Activated CD8-positive, alpha-beta T cell treated with anti-CD3 and anti-CD28 coated beads, Interleukin-2, amount 10 ng/mL, durations not matched to agents 7 days and 5 days (primary cell): ENCODE data around the gene DUS4L. TPM values are rescaled to one million over a fixed set of nuclear protein-coding genes. Genes with fewer than 3 reads are reported as not detected.
A peak's percentile ranks its signal among the peaks of the same experiment; 100 is the strongest.

Experiments
- ATAC-seq: fragments of 150-1000 bp; cut with Tn5 transposase; one replicate; pipeline ENCODE4 v1.10.0; 2021; ENCODE audit warnings: moderate library complexity
- CTCF ChIA-PET: fragments of 350-600 bp; sonication (Branson Sonifier 250); formaldehyde crosslinking; loops from one replicate; lab custom pipeline; 2021; ENCODE audit warnings: antibody characterized with exemption; lab: Charles Lee
- POLR2A ChIA-PET: fragments of 350-600 bp; sonication (Branson Sonifier 250); formaldehyde crosslinking; loops from one replicate; lab custom pipeline; 2021; ENCODE audit warnings: antibody characterized with exemption; lab: Charles Lee
- DNase-seq: peaks from one replicate; pipeline ENCODE4 v3.0.0-alpha.2; 2020
- H3K27ac Mint-ChIP-seq: one replicate; pipeline ENCODE4 v1.8.0; 2021; ENCODE audit warnings: mild to moderate bottlenecking, mixed read lengths
- H3K27me3 Mint-ChIP-seq: one replicate; pipeline ENCODE4 v1.8.0; 2021; ENCODE audit warnings: low read depth, mixed read lengths
- H3K36me3 Mint-ChIP-seq: one replicate; pipeline ENCODE4 v1.8.0; 2021; ENCODE audit warnings: low read depth, mixed read lengths
- H3K4me1 Mint-ChIP-seq: one replicate; pipeline ENCODE4 v1.8.0; 2021; ENCODE audit warnings: low read depth, mixed read lengths
- H3K4me3 Mint-ChIP-seq: one replicate; pipeline ENCODE4 v1.8.0; 2021; ENCODE audit warnings: mild to moderate bottlenecking, mixed read lengths
- H3K9me3 Mint-ChIP-seq: one replicate; pipeline ENCODE4 v1.8.0; 2022; ENCODE audit warnings: mixed read lengths; ENCODE audit not compliant: insufficient read depth
- total RNA-seq, 2 experiments: library from RNA; stranded (reverse); gene quantifications; one replicate each; pipeline ENCODE4 v1.2.3, GENCODE V29; 2021

The DUS4L gene
- total RNA-seq, 2 experiments from 2014 or later: 10.3 to 11.1 TPM

GRCh38 chr7:107581387-107582013, 17.7 kb downstream of the DUS4L start:
- CTCF ChIA-PET: no interaction called here
- POLR2A ChIA-PET: interaction anchor here (0.8 kb wide), 1 partner anchor 18 kb away, joined by 6 read pairs; the partner anchor contains the start of genes COG5 and DUS4L
- H3K27ac Mint-ChIP-seq: no peak overlapping the region
- H3K27me3 Mint-ChIP-seq: no peaks in the 10 kb centered on the region
- H3K36me3 Mint-ChIP-seq: peaks cover 22% of the 10 kb centered on the region
- ATAC-seq (no peak), DNase-seq (no peak)
- H3K4me3 Mint-ChIP-seq: peak overlapping the region; percentile 90
- H3K9me3 Mint-ChIP-seq: no peaks in the 10 kb centered on the region
- H3K4me1 Mint-ChIP-seq: peaks cover 22% of the 10 kb centered on the region

GRCh38 chr7:107582875-107583274, 19.1 kb downstream of the DUS4L start:
- CTCF ChIA-PET: interaction anchor here (1.1 kb wide), 1 partner anchor 78 kb away, joined by 3 read pairs; the partner anchor contains the start of gene SLC26A4
- no peaks in the 10 kb centered on the region for H3K9me3 Mint-ChIP-seq
- H3K27ac Mint-ChIP-seq: no peak overlapping the region
- H3K4me1 Mint-ChIP-seq: peaks cover 22% of the 10 kb centered on the region
- ATAC-seq (no peak), DNase-seq (no peak)
- POLR2A ChIA-PET: interaction anchor here (1.1 kb wide), 1 partner anchor 19 kb away, joined by 3 read pairs; the partner anchor contains the start of genes COG5 and DUS4L
- peaks cover 24% of the 10 kb centered on the region for H3K36me3 Mint-ChIP-seq
- no peak overlapping the region for H3K4me3 Mint-ChIP-seq
- no peaks in the 10 kb centered on the region for H3K27me3 Mint-ChIP-seq

GRCh38 chr7:107584716-107585115, 20.9 kb downstream of the DUS4L start:
- ATAC-seq (no peak), DNase-seq (no peak)
- no peaks in the 10 kb centered on the region for H3K27me3 Mint-ChIP-seq
- no peak overlapping the region for H3K4me3 Mint-ChIP-seq
- no peak overlapping the region for H3K27ac Mint-ChIP-seq
- CTCF ChIA-PET: interaction anchor here (0.7 to 1.1 kb wide), 4 partner anchors 9 to 294 kb away, joined by 3 read pairs; no protein-coding TSS in a partner anchor
- peaks cover 17% of the 10 kb centered on the region for H3K4me1 Mint-ChIP-seq
- H3K9me3 Mint-ChIP-seq: no peaks in the 10 kb centered on the region
- POLR2A ChIA-PET: no interaction called here
- H3K36me3 Mint-ChIP-seq: peaks cover 27% of the 10 kb centered on the region

GRCh38 chr7:107588529-107589130, 24.9 kb downstream of the DUS4L start:
- Mint-ChIP-seq H3K27ac (no peak overlapping the region), H3K4me3 (no peak overlapping the region), H3K9me3 (no peaks in the 10 kb centered on the region), H3K4me1 (no peaks in the 10 kb centered on the region), H3K27me3 (no peaks in the 10 kb centered on the region), H3K36me3 (peaks cover 27% of the 10 kb centered on the region)
- ChIA-PET POLR2A (no interaction called here), CTCF (no interaction called here)
- no peak for ATAC-seq
- DNase-seq: no peak

GRCh38 chr7:107591421-107591820, 27.6 kb downstream of the DUS4L start:
- ChIA-PET POLR2A (no interaction called here), CTCF (no interaction called here)
- peaks cover 17% of the 10 kb centered on the region for H3K36me3 Mint-ChIP-seq
- H3K4me1 Mint-ChIP-seq: no peaks in the 10 kb centered on the region
- H3K9me3 Mint-ChIP-seq: no peaks in the 10 kb centered on the region
- ATAC-seq (no peak), DNase-seq (no peak)
- H3K27me3 Mint-ChIP-seq: no peaks in the 10 kb centered on the region
- H3K27ac Mint-ChIP-seq: no peak overlapping the region
- no peak overlapping the region for H3K4me3 Mint-ChIP-seq

GRCh38 chr7:107592361-107593024, 28.7 kb downstream of the DUS4L start:
- ATAC-seq: no peak
- no peaks in the 10 kb centered on the region for H3K9me3 Mint-ChIP-seq
- DNase-seq: no peak
- ChIA-PET POLR2A (no interaction called here), CTCF (no interaction called here)
- no peak overlapping the region for H3K27ac Mint-ChIP-seq
- H3K4me3 Mint-ChIP-seq: no peak overlapping the region
- H3K4me1 Mint-ChIP-seq: no peaks in the 10 kb centered on the region
- no peaks in the 10 kb centered on the region for H3K27me3 Mint-ChIP-seq
- peaks cover 16% of the 10 kb centered on the region for H3K36me3 Mint-ChIP-seq

- H3K9me3 Mint-ChIP-seq: no peaks in the 10 kb centered on the region
- POLR2A ChIA-PET: no interaction called here
- no peak overlapping the region for H3K27ac Mint-ChIP-seq
- no peaks in the 10 kb centered on the region for H3K27me3 Mint-ChIP-seq
- CTCF ChIA-PET: no interaction called here
- no peak overlapping the region for H3K4me3 Mint-ChIP-seq
- ATAC-seq (no peak), DNase-seq (no peak)
- no peaks in the 10 kb centered on the region for H3K4me1 Mint-ChIP-seq
- H3K36me3 Mint-ChIP-seq: peaks cover 18% of the 10 kb centered on the region
These were observed 29.2 kb downstream of the DUS4L start for GRCh38 chr7:107593025-107593410.

GRCh38 chr7:107594961-107595737, 31.4 kb downstream of the DUS4L start:
- no peak overlapping the region for H3K27ac Mint-ChIP-seq
- ChIA-PET POLR2A (no interaction called here), CTCF (interaction anchor here (0.6 kb wide), 1 partner anchor 70 kb away, joined by 3 read pairs; no protein-coding TSS in a partner anchor)

GRCh38 chr7:107596881-107597581, 33.3 kb downstream of the DUS4L start:
- Mint-ChIP-seq H3K4me3 (no peak overlapping the region), H3K9me3 (no peaks in the 10 kb centered on the region), H3K27me3 (no peaks in the 10 kb centered on the region), H3K4me1 (no peaks in the 10 kb centered on the region), H3K27ac (no peak overlapping the region), H3K36me3 (peaks cover 29% of the 10 kb centered on the region)
- ATAC-seq (no peak), DNase-seq (no peak)
- ChIA-PET CTCF (interaction anchor here (1.0 to 1.3 kb wide), 2 partner anchors 64 to 149 kb away, joined by 3 to 4 read pairs; partner anchors contain the start of gene SLC26A4), POLR2A (interaction anchor here (0.6 kb wide), 1 partner anchor 428 kb away, joined by 3 read pairs; the partner anchor contains the start of gene HBP1)

More at GRCh38 chr7:107594961-107595737, 31.4 kb downstream of the DUS4L start:
- DNase-seq: no peak
- H3K27me3 Mint-ChIP-seq: no peaks in the 10 kb centered on the region
- ATAC-seq: no peak
- peaks cover 19% of the 10 kb centered on the region for H3K36me3 Mint-ChIP-seq
- no peaks in the 10 kb centered on the region for H3K9me3 Mint-ChIP-seq
- no peak overlapping the region for H3K4me3 Mint-ChIP-seq
- H3K4me1 Mint-ChIP-seq: no peaks in the 10 kb centered on the region

- ATAC-seq (no peak), DNase-seq (no peak)
- ChIA-PET POLR2A (no interaction called here), CTCF (interaction anchor here (1.0 to 1.3 kb wide), 2 partner anchors 64 to 150 kb away, joined by 3 to 4 read pairs; partner anchors contain the start of gene SLC26A4)
- no peaks in the 10 kb centered on the region for H3K9me3 Mint-ChIP-seq
- no peaks in the 10 kb centered on the region for H3K4me1 Mint-ChIP-seq
- no peak overlapping the region for H3K4me3 Mint-ChIP-seq
- no peaks in the 10 kb centered on the region for H3K27me3 Mint-ChIP-seq
- H3K27ac Mint-ChIP-seq: no peak overlapping the region
- H3K36me3 Mint-ChIP-seq: peaks cover 30% of the 10 kb centered on the region
These were observed 33.8 kb downstream of the DUS4L start for GRCh38 chr7:107597582-107597916.

GRCh38 chr7:107597953-107598352, 34.2 kb downstream of the DUS4L start:
- DNase-seq: no peak
- ChIA-PET POLR2A (no interaction called here), CTCF (interaction anchor here (1.0 to 1.3 kb wide), 2 partner anchors 63 to 150 kb away, joined by 3 to 4 read pairs; partner anchors contain the start of gene SLC26A4)
- ATAC-seq: no peak
- no peaks in the 10 kb centered on the region for H3K9me3 Mint-ChIP-seq
- no peaks in the 10 kb centered on the region for H3K4me1 Mint-ChIP-seq
- H3K27me3 Mint-ChIP-seq: no peaks in the 10 kb centered on the region
- no peak overlapping the region for H3K4me3 Mint-ChIP-seq
- peaks cover 31% of the 10 kb centered on the region for H3K36me3 Mint-ChIP-seq
- H3K27ac Mint-ChIP-seq: no peak overlapping the region
